B cell (primary cell): Measurements from ENCODE around the gene ADGRL2.

Source experiments
- EZH2 ChIP-seq: IDR thresholded peaks from 2 replicates; pipeline ENCODE4 v1.6.1; 2012; ENCODE audit warnings: borderline replicate concordance, low read depth, mild to moderate bottlenecking, moderate library complexity, low read length; ENCODE audit not compliant: insufficient read depth, poor library complexity, severe bottlenecking
- TF ChIP-seq, protein P1 (sequence below): fragments of 200-600 bp; IDR thresholded peaks from one replicate; pipeline ENCODE4 v1.8.0; 2022; ENCODE audit warnings: antibody characterized with exemption, mild to moderate bottlenecking

DNA sequence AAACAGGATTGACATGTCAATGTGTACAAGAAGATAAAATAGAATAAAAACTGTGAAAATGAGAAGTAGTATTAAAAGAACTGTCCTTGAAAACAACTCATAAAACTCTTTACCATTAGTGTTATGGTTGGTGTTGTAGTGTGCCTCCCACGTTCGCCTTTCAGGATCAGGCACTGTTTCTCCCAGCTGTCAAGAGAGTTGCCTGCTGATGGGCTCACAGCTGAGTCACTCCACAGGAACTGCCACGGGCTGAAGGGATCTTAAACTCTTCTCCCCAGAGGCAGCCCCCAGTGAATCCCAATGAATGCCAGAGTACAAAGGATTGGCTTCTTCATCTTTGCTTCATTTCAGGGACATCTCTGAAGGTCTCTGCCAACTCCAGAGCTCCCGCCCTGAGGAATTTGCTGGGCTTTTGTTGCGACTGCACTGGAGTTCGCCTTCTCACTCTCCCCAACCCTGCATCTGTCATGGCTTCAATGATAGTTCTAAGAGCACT lies 119.6 kb downstream of the ADGRL2 start:
- no peak for TF ChIP-seq EZH2
- TF ChIP-seq, protein P1, sequence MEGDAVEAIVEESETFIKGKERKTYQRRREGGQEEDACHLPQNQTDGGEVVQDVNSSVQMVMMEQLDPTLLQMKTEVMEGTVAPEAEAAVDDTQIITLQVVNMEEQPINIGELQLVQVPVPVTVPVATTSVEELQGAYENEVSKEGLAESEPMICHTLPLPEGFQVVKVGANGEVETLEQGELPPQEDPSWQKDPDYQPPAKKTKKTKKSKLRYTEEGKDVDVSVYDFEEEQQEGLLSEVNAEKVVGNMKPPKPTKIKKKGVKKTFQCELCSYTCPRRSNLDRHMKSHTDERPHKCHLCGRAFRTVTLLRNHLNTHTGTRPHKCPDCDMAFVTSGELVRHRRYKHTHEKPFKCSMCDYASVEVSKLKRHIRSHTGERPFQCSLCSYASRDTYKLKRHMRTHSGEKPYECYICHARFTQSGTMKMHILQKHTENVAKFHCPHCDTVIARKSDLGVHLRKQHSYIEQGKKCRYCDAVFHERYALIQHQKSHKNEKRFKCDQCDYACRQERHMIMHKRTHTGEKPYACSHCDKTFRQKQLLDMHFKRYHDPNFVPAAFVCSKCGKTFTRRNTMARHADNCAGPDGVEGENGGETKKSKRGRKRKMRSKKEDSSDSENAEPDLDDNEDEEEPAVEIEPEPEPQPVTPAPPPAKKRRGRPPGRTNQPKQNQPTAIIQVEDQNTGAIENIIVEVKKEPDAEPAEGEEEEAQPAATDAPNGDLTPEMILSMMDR = no peak
